HG02970 (cell line): ENCODE results near the gene ALK.
"Not testable (repeated sequence)": the region's sequence is repeated elsewhere in the genome, so short reads cannot be mapped to it uniquely, and the experiment has no call there.

Source experiments
- ATAC-seq: cut with Tn5 transposase; IDR thresholded peaks from one replicate; pipeline ENCODE4 v1.9.1; 2021; ENCODE audit warnings: mild to moderate bottlenecking, moderate library complexity, moderate number of reproducible peaks; ENCODE audit not compliant: unreplicated experiment, low FRiP score

ALK gene

GRCh38 chr2:29246383-29247300, 674.7 kb downstream of the ALK start:
- ATAC-seq, result no peak

- no peak for ATAC-seq
Observed at GRCh38 chr2:29245742-29246382, 675.5 kb downstream of the ALK start.

GRCh38 chr2:29245035-29245741, 676.2 kb downstream of the ALK start:
- ATAC-seq, result not testable (repeated sequence)

- no peak for ATAC-seq
Observed at GRCh38 chr2:29242621-29243375, 678.6 kb downstream of the ALK start.

GRCh38 chr2:29241955-29242565, 679.3 kb downstream of the ALK start:
- ATAC-seq, result no peak

GRCh38 chr2:29241341-29241740, 680.0 kb downstream of the ALK start:
- no peak for ATAC-seq

- ATAC-seq, result no peak
Observed at GRCh38 chr2:29240601-29241000, 680.8 kb downstream of the ALK start.

GRCh38 chr2:29239209-29239960, 682.0 kb downstream of the ALK start:
- no peak for ATAC-seq

GRCh38 chr2:29238497-29238896, 682.9 kb downstream of the ALK start:
- ATAC-seq, result no peak

GRCh38 chr2:29236074-29236473, 685.3 kb downstream of the ALK start:
- ATAC-seq, result no peak

GRCh38 chr2:29235411-29235810, 686.0 kb downstream of the ALK start:
- no peak for ATAC-seq

- no peak for ATAC-seq
Observed at GRCh38 chr2:29233428-29233827, 688.0 kb downstream of the ALK start.

- no peak for ATAC-seq
Observed at GRCh38 chr2:29232041-29232440, 689.3 kb downstream of the ALK start.

GRCh38 chr2:29229640-29230039, 691.7 kb downstream of the ALK start:
- ATAC-seq, result no peak

GRCh38 chr2:29228947-29229346, 692.4 kb downstream of the ALK start:
- no peak for ATAC-seq

GRCh38 chr2:29227935-29228675, 693.3 kb downstream of the ALK start:
- ATAC-seq, result no peak

- ATAC-seq, result no peak
Observed at GRCh38 chr2:29226808-29227207, 694.6 kb downstream of the ALK start.

- no peak for ATAC-seq
Observed at GRCh38 chr2:29226375-29226774, 695.0 kb downstream of the ALK start.

GRCh38 chr2:29225814-29226213, 695.6 kb downstream of the ALK start:
- no peak for ATAC-seq
